NCI-H2029 (cell line): ENCODE measurements around the gene SLCO3A1.

Experiments
- DNase-seq: peaks from one replicate; lab custom pipeline; 2025; lab: John Stamatoyannopoulos, UW

SLCO3A1 gene

DNA sequence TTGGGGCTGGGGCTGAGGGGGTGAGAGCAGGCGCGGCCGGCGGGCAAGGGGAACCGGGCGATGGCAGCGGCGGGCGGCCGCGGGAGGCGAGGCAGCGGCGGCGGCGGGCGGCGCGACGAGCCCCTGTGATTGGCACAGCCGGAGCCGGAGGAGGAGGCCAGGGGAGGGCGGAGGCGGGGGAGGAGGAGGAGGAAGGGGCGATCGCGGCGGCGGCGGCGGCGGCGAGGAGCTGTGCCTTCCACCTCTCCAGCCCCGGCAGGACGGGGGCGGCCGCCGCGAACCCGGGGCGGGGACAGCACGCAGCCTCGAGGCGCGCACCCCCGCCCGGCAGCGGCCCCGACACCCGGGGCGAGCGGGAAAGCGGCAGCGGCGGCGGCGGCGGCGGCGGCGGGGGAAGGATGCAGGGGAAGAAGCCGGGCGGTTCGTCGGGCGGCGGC lies at the start of gene SLCO3A1:
TSS of gene SLCO3A1 (plus strand) at position 198 of the 437 bp plus-strand sequence.
- DNase-seq, result no peak

DNA sequence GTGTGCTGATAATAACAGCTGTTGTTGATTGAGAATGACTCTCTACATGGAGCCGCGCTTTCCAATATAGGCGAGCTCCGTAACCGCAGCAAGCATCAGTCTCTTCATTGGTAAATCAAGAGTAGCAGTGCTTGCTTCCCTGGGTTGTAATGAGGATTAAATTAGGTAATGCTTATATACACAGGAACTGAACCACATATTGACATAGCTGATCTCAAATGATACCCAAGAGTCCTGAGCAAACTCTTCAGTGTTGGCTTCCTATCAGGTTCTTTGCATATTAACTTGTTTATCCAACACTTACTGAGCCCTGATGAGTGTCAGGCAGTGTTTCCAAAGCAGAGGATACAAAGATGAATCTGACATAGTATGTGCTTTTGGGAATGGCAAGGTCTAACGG lies 46.4 kb upstream of the SLCO3A1 start:
- DNase-seq, result peak; percentile 90

DNA sequence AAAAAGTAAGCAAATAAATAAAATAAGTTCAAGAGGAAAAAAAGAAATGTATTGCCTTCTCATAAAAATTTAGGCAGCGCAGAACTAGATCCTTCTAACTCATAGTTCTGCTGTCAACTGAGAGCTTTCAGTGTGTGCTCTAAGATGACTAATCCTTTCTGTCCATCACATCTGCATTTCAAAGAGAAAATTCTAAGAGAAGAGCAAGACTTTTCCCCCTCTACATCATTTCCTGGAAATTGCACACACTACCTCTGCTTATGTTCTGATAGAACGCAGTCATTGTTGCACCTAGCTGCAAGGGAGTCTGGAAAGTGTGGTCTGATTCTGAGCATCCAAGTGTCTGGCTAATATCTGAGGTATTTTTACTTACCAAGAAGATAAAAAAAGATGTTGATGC lies 39.6 kb upstream of the SLCO3A1 start:
- DNase-seq, result no peak

GRCh38 chr15:91816942-91817341 lies 36.6 kb upstream of the SLCO3A1 start:
- DNase-seq, result no peak

DNA sequence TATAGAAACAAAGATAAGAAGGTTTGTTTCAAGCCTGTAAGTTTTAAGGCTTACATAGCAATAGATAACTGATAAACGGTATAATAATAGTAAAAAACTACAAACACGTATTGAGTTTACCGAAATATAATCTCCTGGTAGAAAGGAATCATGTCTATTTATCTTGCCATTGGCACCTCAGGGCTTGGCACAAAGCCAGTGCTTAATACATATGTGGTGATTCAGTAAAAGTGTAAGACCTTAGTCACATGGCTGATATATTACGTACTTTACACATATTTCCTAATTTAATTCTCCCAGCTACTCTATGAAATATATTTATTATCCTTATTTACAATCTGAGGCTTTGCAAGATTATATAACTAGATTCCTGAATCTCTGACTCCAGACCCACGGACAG lies 32.0 kb upstream of the SLCO3A1 start:
- no peak for DNase-seq

DNA sequence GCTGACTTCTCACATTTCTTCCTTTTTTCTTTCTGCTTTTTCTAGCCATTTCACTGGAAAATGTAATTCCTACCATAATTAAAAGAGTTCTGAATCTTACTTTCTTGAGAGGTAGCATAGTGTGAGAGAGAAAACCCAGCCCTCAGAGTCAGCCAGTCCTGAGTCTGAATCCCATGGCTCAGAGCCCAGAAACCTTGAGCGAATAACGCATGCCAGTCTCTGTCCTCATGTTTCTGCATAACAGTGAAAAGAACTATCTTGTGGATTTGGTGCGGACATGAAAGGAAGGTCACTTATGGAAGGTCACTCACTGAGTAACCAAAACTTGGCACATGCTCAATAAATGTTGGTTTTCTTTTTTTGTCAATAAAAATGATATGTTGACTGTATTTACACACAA lies 29.3 kb upstream of the SLCO3A1 start:
- DNase-seq, result no peak

DNA sequence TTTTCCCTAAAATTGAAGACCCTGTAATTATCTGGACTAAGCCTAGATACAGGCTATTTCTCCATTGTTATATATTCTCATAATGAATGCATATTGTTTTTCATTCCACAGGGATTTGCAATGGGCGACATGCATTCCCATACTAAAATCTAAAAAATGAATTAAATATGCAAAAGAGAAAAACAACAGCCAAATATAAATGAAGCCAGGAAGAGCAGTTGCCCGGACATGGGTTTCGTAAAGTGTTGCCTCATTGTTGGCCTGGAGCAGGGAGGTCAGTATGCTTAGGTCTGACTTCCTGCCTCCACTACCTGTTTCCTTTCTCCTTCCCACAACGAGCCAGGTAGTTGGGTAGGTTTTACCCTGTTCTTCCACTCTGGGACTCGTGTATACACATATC lies 27.1 kb upstream of the SLCO3A1 start:
- DNase-seq, result no peak

DNA sequence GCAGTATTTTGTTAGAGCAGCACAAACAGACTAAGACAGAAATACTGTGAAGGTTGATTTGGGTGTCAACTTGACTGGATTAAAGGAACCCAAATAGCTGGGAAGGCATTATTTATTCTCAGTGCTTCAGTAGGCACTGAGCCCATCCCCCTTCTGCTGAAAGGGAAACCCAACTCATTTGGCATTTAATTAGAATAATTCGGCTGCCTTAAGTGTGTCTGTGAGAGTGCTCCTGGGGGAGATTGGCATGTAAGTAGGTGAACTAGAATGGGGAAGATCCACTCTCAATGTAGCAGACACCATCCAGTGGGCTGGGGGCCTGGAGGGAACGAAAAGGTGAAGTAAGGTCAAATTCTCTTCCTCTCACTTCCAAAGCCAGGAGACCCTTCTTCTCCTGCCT lies 20.5 kb upstream of the SLCO3A1 start:
- no peak for DNase-seq

DNA sequence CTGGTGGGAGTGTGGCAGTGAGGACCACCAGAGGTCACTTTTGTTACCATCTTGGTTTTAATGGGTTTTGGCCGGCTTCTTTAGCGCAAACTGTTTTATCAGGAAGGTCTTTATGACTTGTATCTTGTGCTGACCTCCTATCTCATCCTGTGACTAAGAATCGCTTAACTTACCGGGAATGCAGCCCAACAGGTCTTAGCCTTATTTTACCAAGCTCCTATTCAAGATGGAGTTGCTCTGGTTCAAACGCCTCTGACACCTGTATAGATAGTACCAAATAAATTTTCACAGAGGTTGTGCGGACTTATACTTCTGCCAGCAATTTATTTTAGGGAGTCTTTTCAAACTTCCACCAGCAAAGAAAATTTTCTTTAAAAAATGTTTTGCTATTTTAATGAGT lies 13.6 kb upstream of the SLCO3A1 start:
- DNase-seq, result no peak

DNA sequence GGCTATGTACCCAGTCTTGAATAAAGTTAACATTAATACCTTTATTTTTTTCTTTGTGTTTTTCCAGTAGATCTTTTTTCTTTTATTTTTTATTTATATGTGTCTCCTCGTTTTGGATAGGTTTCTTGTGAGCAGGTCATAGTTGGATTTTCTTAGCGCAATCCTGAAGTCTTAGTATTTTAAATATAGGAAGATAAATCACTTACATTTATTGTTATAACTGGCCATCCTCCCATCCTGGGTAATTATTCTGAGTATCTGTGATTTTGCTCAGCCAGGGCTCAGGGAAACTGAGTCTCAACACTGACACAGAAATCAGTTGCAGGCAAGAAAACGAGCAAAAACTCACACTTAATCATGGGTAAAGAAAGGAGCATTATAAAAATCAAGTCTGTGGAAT lies 11.6 kb upstream of the SLCO3A1 start:
- DNase-seq, result no peak

- DNase-seq, result no peak
These were observed 9.2 kb upstream of the SLCO3A1 start for GRCh38 chr15:91844341-91844740.

DNA sequence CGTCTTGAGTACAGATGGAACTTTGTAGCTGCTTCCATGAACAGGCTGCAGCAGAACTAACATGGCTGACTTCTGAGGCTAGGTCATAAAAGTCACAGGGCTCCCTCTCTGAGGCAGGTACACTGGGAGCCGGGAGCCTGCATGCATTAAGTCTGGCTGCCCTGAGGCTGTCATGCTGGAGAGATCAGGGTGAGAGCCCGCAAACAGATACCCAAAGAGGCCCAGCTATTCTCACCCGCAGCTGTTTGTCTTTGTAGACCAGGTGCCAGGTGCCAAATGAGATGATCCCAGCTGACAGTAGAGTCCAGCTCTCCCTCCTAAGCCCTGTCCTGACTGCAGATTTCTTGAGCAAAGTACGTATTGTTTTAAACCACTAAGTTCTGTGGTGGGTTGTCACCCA lies 8.6 kb upstream of the SLCO3A1 start:
- no peak for DNase-seq

GRCh38 chr15:91845720-91846119 lies 7.8 kb upstream of the SLCO3A1 start:
- no peak for DNase-seq

- no peak for DNase-seq
These were observed 4.3 kb upstream of the SLCO3A1 start for GRCh38 chr15:91849180-91849579.

GRCh38 chr15:91849749-91850161 lies 3.8 kb upstream of the SLCO3A1 start:
- DNase-seq, result no peak

DNA sequence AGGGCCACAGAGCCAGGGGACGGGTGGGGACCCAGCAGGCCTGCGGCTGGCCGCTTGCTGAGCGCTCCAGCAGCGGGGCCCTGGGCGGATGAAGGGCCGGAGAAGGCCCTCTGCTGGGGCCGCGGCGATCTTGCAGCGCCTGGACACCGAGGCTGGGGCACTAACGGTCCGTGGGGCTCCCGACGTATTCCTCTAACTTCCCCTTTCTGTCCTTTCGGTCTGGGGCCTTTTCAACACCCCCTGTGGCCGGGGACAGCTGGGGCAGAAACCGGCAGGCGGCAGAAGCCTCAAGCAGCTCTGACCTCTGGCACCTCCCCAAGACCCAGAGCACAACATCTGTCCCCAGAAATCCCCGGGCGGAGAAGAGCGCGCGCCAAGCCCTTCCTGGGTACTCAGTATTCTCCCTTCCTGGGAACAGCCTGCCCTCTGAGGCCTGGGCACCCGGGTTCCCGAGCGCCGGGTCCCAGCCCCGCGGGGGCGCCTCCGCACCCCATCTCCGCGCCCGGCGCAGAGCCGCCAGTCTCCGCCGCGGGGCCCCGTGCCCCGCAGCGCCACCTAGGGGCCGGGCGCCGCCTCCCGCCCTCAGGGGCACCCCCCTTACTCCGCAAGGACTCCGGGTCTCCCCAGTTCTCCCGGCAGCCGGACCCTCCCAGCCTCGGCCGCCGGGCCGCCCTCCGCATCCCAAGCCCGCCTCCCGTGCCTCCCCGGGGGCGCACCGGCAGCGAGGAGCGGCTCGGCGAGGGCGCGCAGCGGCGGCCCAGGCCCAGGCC lies 582 bp upstream of the SLCO3A1 start:
- peak; percentile 23 for DNase-seq

- DNase-seq, result no peak
These were observed 585 bp downstream of the SLCO3A1 start for GRCh38 chr15:91853948-91854638.

- DNase-seq, result no peak
These were observed 1.1 kb downstream of the SLCO3A1 start for GRCh38 chr15:91854639-91854990.

DNA sequence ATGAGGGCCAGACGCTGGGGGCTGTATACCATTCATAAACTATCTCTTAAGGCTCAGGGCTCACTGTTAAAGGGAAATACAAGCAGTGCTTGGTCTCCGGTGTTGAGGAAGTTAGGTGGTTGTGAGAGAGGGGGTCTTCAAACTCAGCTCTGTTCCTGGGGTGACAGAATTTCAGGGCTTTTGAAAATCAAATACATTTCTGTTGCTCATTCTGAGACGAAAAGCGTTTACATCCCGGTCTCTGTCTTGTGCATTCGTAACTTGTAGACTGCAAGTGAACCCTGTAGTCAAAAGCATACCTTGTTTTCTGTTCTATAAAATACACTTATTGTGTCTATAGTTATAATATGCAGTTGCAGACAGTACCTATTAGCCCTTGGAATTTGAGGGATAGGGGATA lies 1.7 kb downstream of the SLCO3A1 start:
- no peak for DNase-seq

- DNase-seq, result peak; percentile 56
These were observed 2.4 kb downstream of the SLCO3A1 start for GRCh38 chr15:91855684-91856489.

GRCh38 chr15:91857224-91857585 lies 3.7 kb downstream of the SLCO3A1 start:
- no peak for DNase-seq

DNA sequence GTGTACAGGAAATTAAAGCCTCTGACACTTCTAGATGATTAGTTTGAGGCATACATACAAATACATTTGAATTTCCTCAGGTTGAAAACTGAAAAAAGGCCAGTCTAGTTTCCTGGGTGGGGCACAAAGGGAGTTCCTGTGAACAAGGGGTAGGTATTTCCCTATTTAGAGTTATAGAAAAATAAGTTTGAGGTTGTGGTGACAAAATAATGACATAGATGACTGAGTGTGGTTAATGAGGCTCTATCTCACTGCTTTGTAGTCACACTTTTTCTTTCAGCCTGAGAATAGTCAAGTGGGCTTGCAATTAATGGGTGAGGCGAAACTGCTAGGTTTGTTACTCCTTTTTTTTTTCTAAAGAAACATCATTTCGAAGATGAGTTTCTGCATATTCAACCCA lies 4.3 kb downstream of the SLCO3A1 start:
- DNase-seq, result no peak

DNA sequence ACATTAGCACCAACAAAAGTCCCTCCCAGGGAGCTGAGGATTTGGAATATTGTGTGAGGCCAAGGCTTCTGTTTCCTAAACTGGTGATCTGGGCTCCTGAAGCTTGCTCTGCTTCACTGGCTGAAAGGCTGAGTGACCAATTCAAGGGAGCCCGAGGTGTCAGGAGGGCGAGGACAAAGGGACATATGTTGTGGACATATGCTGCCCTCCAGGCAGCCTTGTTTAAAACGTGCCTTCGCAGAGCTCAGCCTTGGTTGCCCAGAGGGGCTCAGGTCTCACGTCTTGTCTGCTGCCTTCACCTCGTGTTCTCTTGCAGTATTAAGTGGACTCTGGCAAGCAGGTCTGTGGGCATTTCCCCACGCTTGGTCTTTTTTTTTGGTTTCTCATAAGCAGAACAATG lies 7.0 kb downstream of the SLCO3A1 start:
- no peak for DNase-seq
